ENCODE measurements around the gene MAPK8IP1. TPM values are rescaled to one million over a fixed set of nuclear protein-coding genes. Genes with fewer than 3 reads are reported as not detected.

Gene MAPK8IP1
- total RNA-seq, 1 experiment from 2014 or later = 12.7 TPM

DNA sequence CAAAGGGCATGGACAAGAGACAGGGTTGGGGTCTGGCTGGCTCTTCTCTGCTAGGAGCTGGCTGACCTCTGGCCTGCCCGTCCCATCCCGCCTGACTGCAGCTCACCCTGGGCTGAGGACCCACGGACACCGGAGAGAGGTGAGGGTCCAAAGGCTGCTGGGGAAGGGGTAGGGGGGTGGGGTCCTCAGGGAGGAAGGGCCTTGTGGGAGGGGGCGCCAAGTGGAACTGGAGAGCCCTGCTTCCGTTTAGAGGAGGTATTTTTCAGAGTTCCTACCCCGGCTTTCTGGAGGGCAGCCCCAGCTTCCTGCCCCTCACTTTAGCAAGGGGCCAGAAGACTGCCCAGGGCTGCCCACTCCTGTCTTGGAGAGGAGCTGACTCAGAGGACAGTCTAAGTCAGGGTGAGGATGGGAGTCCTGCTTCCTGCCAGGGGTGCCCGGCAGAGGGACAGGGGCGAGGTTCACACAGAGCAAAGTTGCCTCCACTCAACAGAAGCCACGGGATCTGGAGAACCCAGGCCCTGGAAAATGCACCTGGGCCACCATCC lies 44.1 kb downstream of the MAPK8IP1 start:
- no TSS peak for BruUV-seq (replicated peaks)

DNA sequence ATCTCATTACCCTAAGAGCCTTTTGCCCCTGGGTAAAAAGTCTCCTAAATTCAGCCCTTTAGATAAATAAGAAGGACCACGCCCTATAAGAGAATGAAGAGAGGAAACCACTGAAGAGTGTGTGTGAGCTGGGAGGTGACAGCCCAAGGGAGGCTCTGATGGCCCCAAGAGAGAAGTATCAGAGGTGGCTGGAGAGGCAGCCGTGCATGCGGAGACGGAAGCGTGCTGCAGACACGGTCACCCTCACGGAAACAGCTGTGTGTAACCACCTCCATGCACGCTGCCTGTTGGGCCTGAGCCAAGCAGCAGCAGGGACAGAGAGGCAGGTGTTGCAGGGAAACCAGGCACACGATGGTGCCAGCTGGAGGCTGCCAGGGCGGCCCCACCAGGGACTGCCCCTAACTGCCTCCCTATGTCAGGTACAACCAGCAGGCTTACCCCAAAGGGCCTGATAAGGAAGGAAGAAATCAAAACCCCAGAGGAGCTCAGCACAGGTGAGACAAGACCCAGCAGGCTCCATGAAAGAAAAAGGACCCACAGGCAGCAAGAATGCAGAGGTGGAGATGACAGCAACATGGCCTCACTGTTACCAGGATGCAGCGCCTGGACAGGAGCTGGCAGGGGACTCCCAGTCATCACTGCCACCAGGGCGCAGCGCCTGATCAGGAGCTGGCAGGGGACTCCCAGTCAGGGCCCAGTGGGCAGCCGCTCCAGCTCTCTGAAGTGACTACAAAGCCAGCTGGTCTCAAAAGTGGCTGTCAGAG lies 44.8 kb downstream of the MAPK8IP1 start:
- TF ChIP-seq, protein P1, sequence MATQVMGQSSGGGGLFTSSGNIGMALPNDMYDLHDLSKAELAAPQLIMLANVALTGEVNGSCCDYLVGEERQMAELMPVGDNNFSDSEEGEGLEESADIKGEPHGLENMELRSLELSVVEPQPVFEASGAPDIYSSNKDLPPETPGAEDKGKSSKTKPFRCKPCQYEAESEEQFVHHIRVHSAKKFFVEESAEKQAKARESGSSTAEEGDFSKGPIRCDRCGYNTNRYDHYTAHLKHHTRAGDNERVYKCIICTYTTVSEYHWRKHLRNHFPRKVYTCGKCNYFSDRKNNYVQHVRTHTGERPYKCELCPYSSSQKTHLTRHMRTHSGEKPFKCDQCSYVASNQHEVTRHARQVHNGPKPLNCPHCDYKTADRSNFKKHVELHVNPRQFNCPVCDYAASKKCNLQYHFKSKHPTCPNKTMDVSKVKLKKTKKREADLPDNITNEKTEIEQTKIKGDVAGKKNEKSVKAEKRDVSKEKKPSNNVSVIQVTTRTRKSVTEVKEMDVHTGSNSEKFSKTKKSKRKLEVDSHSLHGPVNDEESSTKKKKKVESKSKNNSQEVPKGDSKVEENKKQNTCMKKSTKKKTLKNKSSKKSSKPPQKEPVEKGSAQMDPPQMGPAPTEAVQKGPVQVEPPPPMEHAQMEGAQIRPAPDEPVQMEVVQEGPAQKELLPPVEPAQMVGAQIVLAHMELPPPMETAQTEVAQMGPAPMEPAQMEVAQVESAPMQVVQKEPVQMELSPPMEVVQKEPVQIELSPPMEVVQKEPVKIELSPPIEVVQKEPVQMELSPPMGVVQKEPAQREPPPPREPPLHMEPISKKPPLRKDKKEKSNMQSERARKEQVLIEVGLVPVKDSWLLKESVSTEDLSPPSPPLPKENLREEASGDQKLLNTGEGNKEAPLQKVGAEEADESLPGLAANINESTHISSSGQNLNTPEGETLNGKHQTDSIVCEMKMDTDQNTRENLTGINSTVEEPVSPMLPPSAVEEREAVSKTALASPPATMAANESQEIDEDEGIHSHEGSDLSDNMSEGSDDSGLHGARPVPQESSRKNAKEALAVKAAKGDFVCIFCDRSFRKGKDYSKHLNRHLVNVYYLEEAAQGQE (IDR thresholded peaks at IDR 0.05; ENCODE audit: insufficient read depth in 1 of 2, low read depth in 2 of 2, low read length in 1 of 2) = no peak
- TF ChIP-seq, protein P2, sequence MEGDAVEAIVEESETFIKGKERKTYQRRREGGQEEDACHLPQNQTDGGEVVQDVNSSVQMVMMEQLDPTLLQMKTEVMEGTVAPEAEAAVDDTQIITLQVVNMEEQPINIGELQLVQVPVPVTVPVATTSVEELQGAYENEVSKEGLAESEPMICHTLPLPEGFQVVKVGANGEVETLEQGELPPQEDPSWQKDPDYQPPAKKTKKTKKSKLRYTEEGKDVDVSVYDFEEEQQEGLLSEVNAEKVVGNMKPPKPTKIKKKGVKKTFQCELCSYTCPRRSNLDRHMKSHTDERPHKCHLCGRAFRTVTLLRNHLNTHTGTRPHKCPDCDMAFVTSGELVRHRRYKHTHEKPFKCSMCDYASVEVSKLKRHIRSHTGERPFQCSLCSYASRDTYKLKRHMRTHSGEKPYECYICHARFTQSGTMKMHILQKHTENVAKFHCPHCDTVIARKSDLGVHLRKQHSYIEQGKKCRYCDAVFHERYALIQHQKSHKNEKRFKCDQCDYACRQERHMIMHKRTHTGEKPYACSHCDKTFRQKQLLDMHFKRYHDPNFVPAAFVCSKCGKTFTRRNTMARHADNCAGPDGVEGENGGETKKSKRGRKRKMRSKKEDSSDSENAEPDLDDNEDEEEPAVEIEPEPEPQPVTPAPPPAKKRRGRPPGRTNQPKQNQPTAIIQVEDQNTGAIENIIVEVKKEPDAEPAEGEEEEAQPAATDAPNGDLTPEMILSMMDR (IDR thresholded peaks at IDR 0.05) = no peak
- TF ChIP-seq SIN3A (IDR thresholded peaks at IDR 0.05; ENCODE audit: borderline replicate concordance, insufficient read depth, low read depth, low read length) (no peak), POLR2AphosphoS5 (IDR thresholded peaks at IDR 0.05; ENCODE audit: low read depth, low read length) (no peak), TCF7L2 (IDR thresholded peaks at IDR 0.05; ENCODE audit: low read depth, low read length) (no peak)
- ATAC-seq = no peak
- no TSS peak for BruUV-seq (replicated peaks)
- intact Hi-C loops (cut with micrococcal nuclease; ENCODE audit: unreplicated experiment) (no loop called here), in situ Hi-C loops (cut with HindIII; ENCODE audit: low pct_unique_long_range_greater_than_20kb, low sequenced_read_pairs) (no loop called here)
- H3K27ac ChIP-seq (ENCODE audit: low read length) = no peak overlapping the region
- H3K4me1 ChIP-seq (ENCODE audit: control insufficient read depth, insufficient read depth, low read length) = no peaks in the 10 kb centered on the region
- no peak overlapping the region for H3K4me3 ChIP-seq (ENCODE audit: low read depth in 2 of 2, low read length in 2 of 2)
- no peaks in the 10 kb centered on the region for H3K9me3 ChIP-seq (ENCODE audit: control insufficient read depth, insufficient read depth, low read depth, low read length)
- POLR2A ChIA-PET = no interaction called here
- no peak for DNase-seq (ENCODE audit: low read depth, low spot score)
- H3K27me3 ChIP-seq (ENCODE audit: control insufficient read depth, insufficient read depth, low read length) = no peaks in the 10 kb centered on the region
- peaks cover 4% of the 10 kb centered on the region; the same call in 1 of the 2 replicates for H3K36me3 ChIP-seq (ENCODE audit: control insufficient read depth, insufficient read depth, low read length)
- CTCF ChIA-PET = interaction anchor here (0.6 to 0.7 kb wide), 2 partner anchors 83 to 380 kb away, joined by 3 to 6 read pairs; partner anchors contain the start of gene CRY2

More for the DNA sequence above, 44.1 kb downstream of the MAPK8IP1 start:
- H3K9me3 ChIP-seq (ENCODE audit: control insufficient read depth, insufficient read depth, low read depth, low read length) = no peaks in the 10 kb centered on the region
- H3K4me3 ChIP-seq (ENCODE audit: low read depth in 2 of 2, low read length in 2 of 2) = no peak overlapping the region
- TF ChIP-seq, protein P1 (IDR thresholded peaks at IDR 0.05; ENCODE audit: insufficient read depth in 1 of 2, low read depth in 2 of 2, low read length in 1 of 2) = no peak
- TF ChIP-seq SIN3A (IDR thresholded peaks at IDR 0.05; ENCODE audit: borderline replicate concordance, insufficient read depth, low read depth, low read length) = no peak
- TF ChIP-seq TCF7L2 (IDR thresholded peaks at IDR 0.05; ENCODE audit: low read depth, low read length) = no peak
- TF ChIP-seq, protein P2 (IDR thresholded peaks at IDR 0.05) = no peak
- TF ChIP-seq POLR2AphosphoS5 (IDR thresholded peaks at IDR 0.05; ENCODE audit: low read depth, low read length) = no peak
- no peaks in the 10 kb centered on the region; the same call in 1 of the 2 replicates for H3K36me3 ChIP-seq (ENCODE audit: control insufficient read depth, insufficient read depth, low read length)
- no peaks in the 10 kb centered on the region for H3K4me1 ChIP-seq (ENCODE audit: control insufficient read depth, insufficient read depth, low read length)
- DNase-seq (ENCODE audit: low read depth, low spot score) = no peak
- intact Hi-C loops (cut with micrococcal nuclease; ENCODE audit: unreplicated experiment) = no loop called here
- H3K27ac ChIP-seq (ENCODE audit: low read length) = no peak overlapping the region
- in situ Hi-C loops (cut with HindIII; ENCODE audit: low pct_unique_long_range_greater_than_20kb, low sequenced_read_pairs) = no loop called here
- no peaks in the 10 kb centered on the region for H3K27me3 ChIP-seq (ENCODE audit: control insufficient read depth, insufficient read depth, low read length)
- CTCF ChIA-PET = interaction anchor here (0.6 to 0.7 kb wide), 3 partner anchors 35 to 380 kb away, joined by 3 to 6 read pairs (median 3); partner anchors contain the start of gene CRY2
- POLR2A ChIA-PET = no interaction called here
- ATAC-seq = no peak
